ENCODE measurements around the gene SLC9A4. TPM values are rescaled to one million over a fixed set of nuclear protein-coding genes. Genes with fewer than 3 reads are reported as not detected.

The SLC9A4 gene
- total and polyA plus RNA-seq, 9 of the 15 experiments (the other 6 are each of a cell fraction or from before 2014, with no cell fraction given): 0.04 to 0.15 (median 0.04) TPM; not detected in 5

- TF ChIP-seq RBM25 (IDR thresholded peaks at IDR 0.05; ENCODE audit: low read depth, low read length, severe bottlenecking): no peak
- no peak for TF ChIP-seq CBX3 (IDR thresholded peaks at IDR 0.05; ENCODE audit: borderline replicate concordance in 1 of 2, low read length in 2 of 2)
- 0 out of 2 replicates have a peak, but pooled peaks have one; percentile 5 for TF ChIP-seq ZKSCAN8 (CRISPR knock-in tag; IDR thresholded peaks at IDR 0.05)
- no peak for TF ChIP-seq CBX1 (IDR thresholded peaks at IDR 0.05; ENCODE audit: low read depth)
- TF ChIP-seq MGA (IDR thresholded peaks at IDR 0.05): no peak
- no peak for TF ChIP-seq CBFA2T2 (conservative IDR thresholded peaks at IDR 0.05)
- TF ChIP-seq CXXC5 (CRISPR knock-in tag; IDR thresholded peaks at IDR 0.05): peak; percentile 70
- no peak for TF ChIP-seq ZNF764 (CRISPR knock-in tag; IDR thresholded peaks at IDR 0.05; ENCODE audit: low read depth)
- TF ChIP-seq FOXJ2 (tag; IDR thresholded peaks at IDR 0.05): no peak
- TF ChIP-seq PML (IDR thresholded peaks at IDR 0.05; ENCODE audit: low read length): no peak
- no peak for TF ChIP-seq BRCA1 (IDR thresholded peaks at IDR 0.05)
- no peak for TF ChIP-seq BRCA1 (CRISPR knock-in tag; IDR thresholded peaks at IDR 0.05)
- no peak for TF ChIP-seq ZNF57 (CRISPR knock-in tag; IDR thresholded peaks at IDR 0.05)
- no peak for TF ChIP-seq ARHGAP35 (IDR thresholded peaks at IDR 0.05; ENCODE audit: partially characterized antibody)
- no peak for TF ChIP-seq ZBTB2 (IDR thresholded peaks at IDR 0.05)
- no peak for TF ChIP-seq POLR3G (IDR thresholded peaks at IDR 0.05; ENCODE audit: extremely low read depth, insufficient read length, insufficient replicate concordance)
- TF ChIP-seq KLF13 (tag; IDR thresholded peaks at IDR 0.05; ENCODE audit: borderline replicate concordance, low read depth): no peak
- TF ChIP-seq CBX8 (IDR thresholded peaks at IDR 0.05; ENCODE audit: borderline replicate concordance, extremely low read depth, low read depth, low read length, poor library complexity, severe bottlenecking): no peak
Observed at GRCh38 chr2:102423368-102423767, 49.7 kb upstream of the SLC9A4 start (continued).

Data from K562 (cell line).